Mesendoderm (in vitro differentiated cells): ENCODE results near the gene TNS3.

ENCODE experiments used
- DNase-seq: peaks from one replicate; pipeline ENCODE4 v3.0.0; 2013
- H2AK5ac ChIP-seq: 2 replicates; pipeline ENCODE4 v1.6.1; 2013; ENCODE audit warnings: low read length, inconsistent platforms
- H2BK120ac ChIP-seq: 2 replicates; pipeline ENCODE4 v1.6.1; 2013; ENCODE audit warnings: low read depth, mild to moderate bottlenecking, low read length, moderate library complexity, mixed read lengths
- H2BK15ac ChIP-seq: replicated peaks from 2 replicates; pipeline ENCODE4 v1.6.1; 2013; ENCODE audit warnings: low read depth, mild to moderate bottlenecking, moderate library complexity
- H2BK5ac ChIP-seq: 2 replicates; pipeline ENCODE4 v1.6.1; 2013; ENCODE audit warnings: low read length, inconsistent platforms
- H3K18ac ChIP-seq: 2 replicates; pipeline ENCODE4 v1.6.1; 2013; ENCODE audit warnings: mild to moderate bottlenecking, low read length, mixed read lengths
- H3K23ac ChIP-seq: one replicate; pipeline ENCODE4 v1.6.1; 2013; ENCODE audit warnings: low read length
- H3K27ac ChIP-seq: 2 replicates; pipeline ENCODE4 v1.5.1; 2013; ENCODE audit warnings: low read depth, mild to moderate bottlenecking, inconsistent platforms, low read length, moderate library complexity
- H3K27me3 ChIP-seq: 2 replicates; pipeline ENCODE4 v1.6.1; 2013; ENCODE audit warnings: low read length, control low read depth, mild to moderate bottlenecking, inconsistent platforms; ENCODE audit not compliant: insufficient read depth, poor library complexity
- H3K36me3 ChIP-seq: 2 replicates; pipeline ENCODE4 v1.6.1; 2013; ENCODE audit warnings: low read length, inconsistent platforms; ENCODE audit not compliant: control insufficient read depth, insufficient read depth
- H3K4ac ChIP-seq: one replicate; pipeline ENCODE4 v1.6.1; 2013; ENCODE audit warnings: low read depth, mild to moderate bottlenecking, low read length, moderate library complexity
- H3K4me1 ChIP-seq: 2 replicates; pipeline ENCODE4 v1.6.1; 2013; ENCODE audit warnings: low read depth, low read length, inconsistent platforms; ENCODE audit not compliant: control insufficient read depth
- H3K4me2 ChIP-seq: 2 replicates; pipeline ENCODE4 v1.6.1; 2013; ENCODE audit warnings: low read length
- H3K4me3 ChIP-seq: 2 replicates; pipeline ENCODE4 v1.5.1; 2013; ENCODE audit warnings: mild to moderate bottlenecking, low read length
- H3K56ac ChIP-seq: one replicate; pipeline ENCODE4 v1.6.1; 2013; ENCODE audit warnings: low read length
- H3K79me1 ChIP-seq: 2 replicates; pipeline ENCODE4 v1.6.1; 2013; ENCODE audit warnings: low read length, inconsistent platforms
- H3K79me2 ChIP-seq: 2 replicates; pipeline ENCODE4 v1.6.1; 2013; ENCODE audit warnings: mild to moderate bottlenecking, low read length; ENCODE audit not compliant: control insufficient read depth, insufficient read depth
- H3K9ac ChIP-seq: 2 replicates; pipeline ENCODE4 v1.6.1; 2013; ENCODE audit warnings: low read length, inconsistent platforms
- H4K5ac ChIP-seq: one replicate; pipeline ENCODE4 v1.6.1; 2013; ENCODE audit warnings: low read length
- H4K8ac ChIP-seq: one replicate; pipeline ENCODE4 v1.6.1; 2013; ENCODE audit warnings: low read depth, mild to moderate bottlenecking, control low read depth, low read length, moderate library complexity
- WGBS: extraction: QIAGEN DNeasy Blood & Tissue Kit; methylation state at CpG from one replicate; pipeline ENCODE4 v1.1.7; 2013; ENCODE audit warnings: low lambda C conversion rate, missing lambda C conversion rate; ENCODE audit not compliant: insufficient coverage; ENCODE audit errors: extremely low coverage; 5-methylcytosine and 5-hydroxymethylcytosine counted together

Gene TNS3

DNA sequence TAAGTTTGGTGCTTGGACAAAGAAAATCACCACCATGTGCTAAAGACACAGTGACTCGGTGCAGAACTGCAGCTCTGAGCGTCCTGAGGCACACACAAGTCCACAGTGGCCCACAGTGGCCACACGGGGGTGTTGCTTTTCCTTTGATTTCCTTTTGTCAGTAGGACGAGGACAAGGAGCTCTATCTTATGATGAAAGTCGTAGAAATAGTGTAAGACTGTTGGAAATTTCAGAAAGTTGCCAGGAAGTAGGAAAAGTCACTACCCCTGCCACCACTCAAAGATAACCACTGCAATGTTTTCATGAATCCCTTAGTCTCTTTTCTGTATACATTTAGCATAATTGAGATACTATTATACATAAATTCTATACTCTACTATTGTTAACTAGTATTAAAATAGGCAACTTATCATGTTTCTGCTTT, 146.0 kb downstream of the TNS3 start:
- H3K4ac ChIP-seq, result no peak overlapping the region
- no peak overlapping the region for H3K9ac ChIP-seq
- peak; percentile 88 for DNase-seq
- no peak overlapping the region for H2BK5ac ChIP-seq
- H2BK15ac ChIP-seq, result no peak overlapping the region
- no CpG with 5 or more reads among the region's 5 CpGs for WGBS
- H3K4me1 ChIP-seq, result no peaks in the 10 kb centered on the region
- H3K79me2 ChIP-seq, result no peaks in the 10 kb centered on the region
- no peak overlapping the region for H2AK5ac ChIP-seq
- H4K5ac ChIP-seq, result no peak overlapping the region
- no peak overlapping the region for H4K8ac ChIP-seq
- no peak overlapping the region for H3K56ac ChIP-seq
- H3K79me1 ChIP-seq, result no peaks in the 10 kb centered on the region
- no peak overlapping the region for H3K4me3 ChIP-seq
- no peak overlapping the region for H3K27ac ChIP-seq
- H3K27me3 ChIP-seq, result no peaks in the 10 kb centered on the region
- H3K18ac ChIP-seq, result no peak overlapping the region
- no peak overlapping the region for H3K4me2 ChIP-seq
- no peaks in the 10 kb centered on the region for H3K36me3 ChIP-seq
- H2BK120ac ChIP-seq, result no peak overlapping the region
- H3K23ac ChIP-seq, result no peak overlapping the region

DNA sequence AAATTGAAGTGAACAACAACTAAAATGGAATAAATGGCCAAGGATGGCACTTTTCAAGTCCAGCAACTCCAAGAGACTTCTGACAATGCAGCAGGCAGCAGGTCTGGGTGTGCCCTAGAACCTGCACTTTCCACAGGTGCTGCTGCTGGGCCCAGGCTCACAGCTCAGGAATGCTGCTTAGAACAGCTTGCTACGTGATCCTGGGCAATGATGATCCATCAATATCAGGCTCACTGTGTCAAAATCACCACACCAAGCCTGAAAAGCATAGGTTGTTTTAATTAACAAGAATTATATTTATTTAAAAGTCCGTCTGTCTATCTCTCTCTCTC, 148.4 kb downstream of the TNS3 start:
- Histone ChIP-seq H3K27ac (no peak overlapping the region), H3K23ac (no peak overlapping the region), H3K36me3 (no peaks in the 10 kb centered on the region), H3K18ac (no peak overlapping the region), H3K4me3 (no peak overlapping the region), H4K5ac (no peak overlapping the region), H3K4me1 (no peaks in the 10 kb centered on the region), H2BK5ac (no peak overlapping the region), H3K56ac (no peak overlapping the region), H3K27me3 (no peaks in the 10 kb centered on the region), H3K79me2 (no peaks in the 10 kb centered on the region), H2AK5ac (no peak overlapping the region), H3K4me2 (no peak overlapping the region), H4K8ac (no peak overlapping the region), H3K79me1 (no peaks in the 10 kb centered on the region), H3K9ac (no peak overlapping the region), H2BK120ac (no peak overlapping the region), H3K4ac (no peak overlapping the region), H2BK15ac (no peak overlapping the region)
- DNase-seq, result no peak
- WGBS, result no CpG with 5 or more reads among the region's 2 CpGs

GRCh38 chr7:47432671-47433563, 149.0 kb downstream of the TNS3 start:
- no peak overlapping the region for H3K56ac ChIP-seq
- no peak overlapping the region for H3K18ac ChIP-seq
- H3K27ac ChIP-seq, result no peak overlapping the region
- no CpG with 5 or more reads among the region's 17 CpGs for WGBS
- H2AK5ac ChIP-seq, result no peak overlapping the region
- H3K4me2 ChIP-seq, result no peak overlapping the region
- no peak overlapping the region for H3K23ac ChIP-seq
- no peak overlapping the region for H2BK120ac ChIP-seq
- H3K9ac ChIP-seq, result no peak overlapping the region
- H3K79me2 ChIP-seq, result no peaks in the 10 kb centered on the region
- no peak for DNase-seq
- H3K4me1 ChIP-seq, result no peaks in the 10 kb centered on the region
- H2BK15ac ChIP-seq, result no peak overlapping the region
- H4K8ac ChIP-seq, result no peak overlapping the region
- no peak overlapping the region for H4K5ac ChIP-seq
- no peaks in the 10 kb centered on the region for H3K79me1 ChIP-seq
- H3K4ac ChIP-seq, result no peak overlapping the region
- H3K36me3 ChIP-seq, result no peaks in the 10 kb centered on the region
- H3K27me3 ChIP-seq, result no peaks in the 10 kb centered on the region
- no peak overlapping the region for H2BK5ac ChIP-seq
- no peak overlapping the region for H3K4me3 ChIP-seq

DNA sequence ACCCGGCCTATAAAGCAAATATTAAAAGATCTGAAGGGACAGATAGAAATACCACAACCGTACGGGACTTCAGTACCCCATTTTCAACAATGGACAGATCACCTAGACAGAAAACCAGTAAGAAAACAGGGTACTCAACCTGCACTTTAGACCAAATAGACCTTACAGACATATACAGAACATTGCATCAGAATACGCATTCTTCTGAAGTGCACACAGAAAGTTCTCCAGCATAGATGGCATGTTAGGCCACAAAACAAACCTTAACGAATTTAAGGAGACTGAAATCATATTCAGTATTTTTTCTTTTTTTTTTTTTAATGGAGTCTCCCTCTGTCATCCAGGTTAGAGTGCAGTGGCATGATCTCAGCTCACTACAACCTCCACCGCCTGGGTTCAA, 151.5 kb downstream of the TNS3 start:
- DNase-seq, result no peak
- H3K9ac ChIP-seq, result no peak overlapping the region
- H3K27me3 ChIP-seq, result no peaks in the 10 kb centered on the region
- H3K18ac ChIP-seq, result no peak overlapping the region
- H3K4me2 ChIP-seq, result no peak overlapping the region
- no peak overlapping the region for H3K56ac ChIP-seq
- no peak overlapping the region for H3K23ac ChIP-seq
- H2BK15ac ChIP-seq, result no peak overlapping the region
- H4K8ac ChIP-seq, result no peak overlapping the region
- no peaks in the 10 kb centered on the region for H3K36me3 ChIP-seq
- H4K5ac ChIP-seq, result no peak overlapping the region
- no peaks in the 10 kb centered on the region for H3K79me1 ChIP-seq
- H3K4me3 ChIP-seq, result no peak overlapping the region
- H3K79me2 ChIP-seq, result no peaks in the 10 kb centered on the region
- no peak overlapping the region for H2BK120ac ChIP-seq
- no peak overlapping the region for H3K4ac ChIP-seq
- WGBS, result no CpG with 5 or more reads among the region's 6 CpGs
- H3K27ac ChIP-seq, result no peak overlapping the region
- no peaks in the 10 kb centered on the region for H3K4me1 ChIP-seq
- H2BK5ac ChIP-seq, result no peak overlapping the region
- H2AK5ac ChIP-seq, result no peak overlapping the region

DNA sequence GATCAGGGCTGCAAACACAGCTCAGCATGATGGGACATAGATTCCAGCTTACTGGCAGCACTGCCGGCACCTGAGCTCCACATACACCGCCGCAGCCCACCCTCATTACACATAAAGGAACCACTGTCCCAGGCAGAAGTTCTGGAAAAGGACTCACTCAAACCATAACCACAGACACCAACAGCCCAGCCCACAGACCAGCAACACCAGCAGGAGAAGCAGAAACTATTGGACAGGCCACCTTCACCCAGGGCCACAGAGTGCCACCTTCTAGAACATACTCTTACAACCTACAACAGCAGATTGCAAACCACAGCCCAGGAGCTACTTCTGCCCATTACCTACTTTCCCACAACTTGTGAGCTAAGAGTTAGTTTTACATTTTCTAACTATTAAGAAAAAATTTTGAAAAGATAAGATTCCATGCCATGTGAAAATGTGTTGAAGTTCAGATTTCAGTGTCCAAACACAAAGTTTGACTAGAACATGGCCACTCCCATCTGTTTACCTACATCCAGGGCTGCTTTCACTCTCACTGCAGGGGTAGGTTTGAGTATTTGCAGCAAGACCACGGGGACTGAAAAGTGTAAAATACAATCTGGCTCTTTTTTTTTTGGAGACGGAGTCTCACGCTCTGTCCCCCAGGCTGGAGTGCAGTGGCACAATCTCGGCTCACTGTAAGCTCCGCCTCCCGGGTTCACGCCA, 153.0 kb downstream of the TNS3 start:
- H3K4me2 ChIP-seq, result no peak overlapping the region
- no peak overlapping the region for H3K27ac ChIP-seq
- H2BK15ac ChIP-seq, result no peak overlapping the region
- no peak overlapping the region for H2AK5ac ChIP-seq
- no peak overlapping the region for H4K5ac ChIP-seq
- H3K27me3 ChIP-seq, result no peaks in the 10 kb centered on the region
- no peak overlapping the region for H3K4ac ChIP-seq
- no peak overlapping the region for H3K9ac ChIP-seq
- H3K36me3 ChIP-seq, result no peaks in the 10 kb centered on the region
- no peaks in the 10 kb centered on the region for H3K79me2 ChIP-seq
- H3K56ac ChIP-seq, result no peak overlapping the region
- no peak overlapping the region for H2BK120ac ChIP-seq
- WGBS, result no CpG with 5 or more reads among the region's 10 CpGs
- no peaks in the 10 kb centered on the region for H3K79me1 ChIP-seq
- no peak overlapping the region for H3K18ac ChIP-seq
- no peak overlapping the region for H3K23ac ChIP-seq
- no peak overlapping the region for H3K4me3 ChIP-seq
- no peak for DNase-seq
- H2BK5ac ChIP-seq, result no peak overlapping the region
- H3K4me1 ChIP-seq, result no peaks in the 10 kb centered on the region
- H4K8ac ChIP-seq, result no peak overlapping the region
